ENCODE measurements around the gene OR9Q2.
"Not testable (repeated sequence)": the region's sequence is repeated elsewhere in the genome, so short reads cannot be mapped to it uniquely, and the experiment has no call there.

OR9Q2 gene

DNA sequence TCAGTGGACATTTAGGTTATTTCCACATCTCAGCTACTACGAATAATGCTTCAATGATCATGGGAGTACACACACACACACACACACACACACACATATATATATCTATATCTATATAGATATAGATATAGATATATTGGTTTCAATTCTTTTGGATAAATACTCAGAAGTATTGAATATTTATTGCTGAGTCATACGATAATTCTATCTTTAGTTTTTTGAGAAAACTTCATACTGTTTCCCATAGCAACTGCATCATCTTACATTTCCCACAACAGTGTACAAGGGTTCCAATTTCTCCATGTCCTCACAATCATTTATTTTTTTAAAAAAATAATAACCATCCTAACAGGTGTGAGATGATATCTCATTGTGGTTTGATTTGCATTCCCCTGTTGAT is 7.1 kb downstream of the OR9Q2 start:
- Mint-ChIP-seq H3K36me3 (ENCODE audit: low read depth) (no peaks in the 10 kb centered on the region), H3K4me3 (no peak overlapping the region), H3K9me3 (peaks cover 4% of the 10 kb centered on the region), H3K4me1 (no peaks in the 10 kb centered on the region), H3K27me3 (ENCODE audit: low read depth) (no peaks in the 10 kb centered on the region), H3K27ac (no peak overlapping the region)
- TF ChIP-seq, protein P1, sequence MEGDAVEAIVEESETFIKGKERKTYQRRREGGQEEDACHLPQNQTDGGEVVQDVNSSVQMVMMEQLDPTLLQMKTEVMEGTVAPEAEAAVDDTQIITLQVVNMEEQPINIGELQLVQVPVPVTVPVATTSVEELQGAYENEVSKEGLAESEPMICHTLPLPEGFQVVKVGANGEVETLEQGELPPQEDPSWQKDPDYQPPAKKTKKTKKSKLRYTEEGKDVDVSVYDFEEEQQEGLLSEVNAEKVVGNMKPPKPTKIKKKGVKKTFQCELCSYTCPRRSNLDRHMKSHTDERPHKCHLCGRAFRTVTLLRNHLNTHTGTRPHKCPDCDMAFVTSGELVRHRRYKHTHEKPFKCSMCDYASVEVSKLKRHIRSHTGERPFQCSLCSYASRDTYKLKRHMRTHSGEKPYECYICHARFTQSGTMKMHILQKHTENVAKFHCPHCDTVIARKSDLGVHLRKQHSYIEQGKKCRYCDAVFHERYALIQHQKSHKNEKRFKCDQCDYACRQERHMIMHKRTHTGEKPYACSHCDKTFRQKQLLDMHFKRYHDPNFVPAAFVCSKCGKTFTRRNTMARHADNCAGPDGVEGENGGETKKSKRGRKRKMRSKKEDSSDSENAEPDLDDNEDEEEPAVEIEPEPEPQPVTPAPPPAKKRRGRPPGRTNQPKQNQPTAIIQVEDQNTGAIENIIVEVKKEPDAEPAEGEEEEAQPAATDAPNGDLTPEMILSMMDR (IDR thresholded peaks at IDR 0.05; ENCODE audit: unreplicated experiment in 3 of 3), result no peak

GRCh38 chr11:58199271-58199670 is 10.4 kb downstream of the OR9Q2 start:
- Mint-ChIP-seq H3K27ac (no peak overlapping the region), H3K9me3 (peaks cover 4% of the 10 kb centered on the region), H3K36me3 (ENCODE audit: low read depth) (no peaks in the 10 kb centered on the region), H3K4me1 (no peaks in the 10 kb centered on the region), H3K4me3 (no peak overlapping the region), H3K27me3 (ENCODE audit: low read depth) (no peaks in the 10 kb centered on the region)
- TF ChIP-seq, protein P1 (IDR thresholded peaks at IDR 0.05; ENCODE audit: unreplicated experiment in 3 of 3), result no peak

GRCh38 chr11:58204042-58204441 is 15.2 kb downstream of the OR9Q2 start, which contains the start of gene OR1S2:
TSS of gene OR1S2 (minus strand) at chr11:58204142. CDS start at chr11:58204142, 0 bp downstream.
- Mint-ChIP-seq H3K27ac (no peak within 1 kb of the TSS), H3K4me1 (no peaks in the 10 kb centered on the region), H3K9me3 (peaks cover 1% of the 10 kb centered on the region), H3K4me3 (no peak within 1 kb of the TSS), H3K27me3 (ENCODE audit: low read depth) (no peaks in the 10 kb centered on the region), H3K36me3 (ENCODE audit: low read depth) (no peaks in the 10 kb centered on the region)
- TF ChIP-seq, protein P1 (IDR thresholded peaks at IDR 0.05; ENCODE audit: unreplicated experiment in 3 of 3), result no peak

GRCh38 chr11:58212420-58212819 is 23.6 kb downstream of the OR9Q2 start, which contains the start of gene OR1S1:
TSS of gene OR1S1 (plus strand) at chr11:58212720.
- H3K27me3 Mint-ChIP-seq (ENCODE audit: low read depth); H3K9me3 Mint-ChIP-seq; H3K4me1 Mint-ChIP-seq; H3K27ac Mint-ChIP-seq; H3K36me3 Mint-ChIP-seq (ENCODE audit: low read depth); H3K4me3 Mint-ChIP-seq: not testable (repeated sequence)

DNA sequence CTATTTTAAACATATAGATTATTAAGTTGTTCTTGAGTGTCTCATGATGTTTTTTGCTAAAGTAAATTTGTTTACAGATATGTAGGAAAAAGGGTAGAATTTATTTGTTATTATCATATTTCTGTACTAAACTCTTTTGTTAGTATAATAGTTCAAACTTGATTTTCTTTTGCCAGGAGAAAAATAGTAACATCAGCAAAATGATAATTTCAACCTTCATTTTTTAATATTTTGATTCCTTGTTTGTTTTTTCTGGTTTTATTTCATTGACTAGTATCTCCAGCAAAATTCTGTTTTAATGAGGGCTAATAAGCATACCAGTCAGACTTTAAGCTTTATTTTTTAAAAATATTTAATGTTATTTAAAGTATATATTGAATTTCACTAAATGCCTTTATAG is 27.6 kb downstream of the OR9Q2 start:
- Mint-ChIP-seq H3K27me3 (ENCODE audit: low read depth) (no peaks in the 10 kb centered on the region), H3K4me3 (no peak overlapping the region), H3K9me3 (no peaks in the 10 kb centered on the region), H3K27ac (no peak overlapping the region), H3K4me1 (no peaks in the 10 kb centered on the region), H3K36me3 (ENCODE audit: low read depth) (no peaks in the 10 kb centered on the region)
- TF ChIP-seq, protein P1 (IDR thresholded peaks at IDR 0.05; ENCODE audit: unreplicated experiment in 3 of 3), result no peak

DNA sequence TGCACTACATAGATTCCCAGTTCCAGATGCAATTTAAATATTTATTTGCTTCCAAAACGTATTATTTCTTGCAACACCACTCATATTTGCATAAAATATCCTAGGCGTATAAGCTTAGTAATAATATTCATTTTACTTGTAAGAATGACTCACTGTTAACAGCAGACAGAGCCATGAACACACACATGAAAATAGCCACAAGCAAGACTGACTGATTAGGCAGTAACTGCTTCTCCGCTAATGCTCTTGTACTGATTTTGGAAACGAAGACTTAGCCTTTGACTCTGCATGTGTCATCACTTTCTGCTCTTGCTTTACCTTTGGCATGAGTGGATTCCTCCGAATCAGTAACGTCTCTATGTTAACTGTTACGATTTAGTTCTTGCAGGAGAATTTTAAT is 33.9 kb downstream of the OR9Q2 start:
- H3K4me3 Mint-ChIP-seq, result no peak overlapping the region
- no peak overlapping the region for H3K27ac Mint-ChIP-seq
- TF ChIP-seq, protein P1 (IDR thresholded peaks at IDR 0.05; ENCODE audit: unreplicated experiment in 3 of 3), result no peak
- no peaks in the 10 kb centered on the region for H3K9me3 Mint-ChIP-seq
- H3K4me1 Mint-ChIP-seq, result no peaks in the 10 kb centered on the region
- H3K36me3 Mint-ChIP-seq (ENCODE audit: low read depth), result no peaks in the 10 kb centered on the region
- H3K27me3 Mint-ChIP-seq (ENCODE audit: low read depth), result peaks cover 5% of the 10 kb centered on the region
